Neural cell (in vitro differentiated cells): ENCODE results near the gene TMEM171. TPM values are rescaled to one million over a fixed set of nuclear protein-coding genes. Genes with fewer than 3 reads are reported as not detected.

Experiments
- H2AFZ ChIP-seq: fragments of 200-600, 300-800 bp; sonication (generic), shearing (Covaris generic); 2 replicates; pipeline ENCODE4 v1.6.0; 2014; ENCODE audit warnings: low read depth, mild to moderate bottlenecking, antibody characterized with exemption, low read length, moderate library complexity
- H3F3A ChIP-seq: fragments of 200-600 bp; shearing (Covaris generic); 2 replicates; pipeline ENCODE4 v1.6.1; 2016; ENCODE audit warnings: mild to moderate bottlenecking, moderate library complexity, mixed read lengths, antibody characterized with exemption, low read length; ENCODE audit not compliant: insufficient read depth, poor library complexity, severe bottlenecking
- H3K27ac ChIP-seq: fragments of 200-600, 300-800 bp; sonication (generic), shearing (Covaris generic); 2 replicates; pipeline ENCODE4 v1.5.1; 2014; ENCODE audit warnings: mild to moderate bottlenecking, low read length, moderate library complexity
- H3K27me3 ChIP-seq: fragments of 300-800, 200-600 bp; sonication (generic), shearing (Covaris generic); 2 replicates; pipeline ENCODE4 v1.6.0; 2014; ENCODE audit warnings: mild to moderate bottlenecking, low read depth, low read length, moderate library complexity; ENCODE audit not compliant: insufficient read depth
- H3K36me3 ChIP-seq: fragments of 300-800, 200-600 bp; sonication (generic), shearing (Covaris generic); 2 replicates; pipeline ENCODE4 v1.5.1; 2014; ENCODE audit warnings: mild to moderate bottlenecking, antibody characterized with exemption, low read length, moderate library complexity; ENCODE audit not compliant: insufficient read depth
- H3K4me2 ChIP-seq: fragments of 300-800, 200-600 bp; sonication (generic), shearing (Covaris generic); 2 replicates; pipeline ENCODE4 v1.6.0; 2014; ENCODE audit warnings: mild to moderate bottlenecking, low read length
- H3K4me3 ChIP-seq: fragments of 300-800, 200-600 bp; sonication (generic), shearing (Covaris generic); 2 replicates; pipeline ENCODE4 v1.5.1; 2014; ENCODE audit warnings: mild to moderate bottlenecking, low read length, moderate library complexity
- H3K79me2 ChIP-seq: fragments of 200-600 bp; shearing (Covaris generic); replicated peaks from 2 replicates; pipeline ENCODE4 v1.6.0; 2014; ENCODE audit warnings: mild to moderate bottlenecking, low read length, moderate library complexity; ENCODE audit not compliant: insufficient read depth
- H3K9ac ChIP-seq: fragments of 300-800, 200-600 bp; sonication (generic), shearing (Covaris generic); 2 replicates; pipeline ENCODE4 v1.6.1; 2016; ENCODE audit warnings: mild to moderate bottlenecking, low read length, mixed read lengths
- H3K9me2 ChIP-seq: fragments of 200-600 bp; shearing (Covaris generic); 2 replicates; pipeline ENCODE4 v1.6.1; 2016; ENCODE audit warnings: mild to moderate bottlenecking, low read length, mixed read lengths; ENCODE audit not compliant: insufficient read depth
- H3K9me3 ChIP-seq: fragments of 200-600, 300-800 bp; sonication (generic), shearing (Covaris generic); 2 replicates; pipeline ENCODE4 v1.6.1; 2016; ENCODE audit warnings: mild to moderate bottlenecking, mixed run types, low read length, moderate library complexity, mixed read lengths
- H4K20me1 ChIP-seq: fragments of 200-600 bp; shearing (Covaris generic); 2 replicates; pipeline ENCODE4 v1.6.1; 2016; ENCODE audit warnings: mild to moderate bottlenecking, mixed run types; ENCODE audit not compliant: insufficient read depth
- EP300 ChIP-seq: fragments of 450-650 bp; conservative IDR thresholded peaks from 2 replicates; pipeline ENCODE4 v1.6.1; 2014; ENCODE audit warnings: antibody characterized with exemption, mild to moderate bottlenecking, moderate library complexity; ENCODE audit not compliant: poor library complexity, severe bottlenecking
- MXI1 ChIP-seq: fragments of 450-650 bp; conservative IDR thresholded peaks from 2 replicates; pipeline ENCODE4 v1.6.1; 2014; ENCODE audit warnings: antibody characterized with exemption, mild to moderate bottlenecking; ENCODE audit not compliant: poor library complexity, severe bottlenecking
- RAD21 ChIP-seq: fragments of 450-650 bp; conservative IDR thresholded peaks from 2 replicates; pipeline ENCODE4 v1.6.1; 2014; ENCODE audit warnings: antibody characterized with exemption, mild to moderate bottlenecking, moderate library complexity
- SMC3 ChIP-seq: fragments of 450-650 bp; conservative IDR thresholded peaks from 2 replicates; pipeline ENCODE4 v1.6.1; 2014; ENCODE audit warnings: antibody characterized with exemption, mild to moderate bottlenecking, moderate library complexity; ENCODE audit not compliant: poor library complexity
- TAF1 ChIP-seq: IDR thresholded peaks from 2 replicates; pipeline ENCODE4 v1.6.1; 2012; ENCODE audit warnings: low read depth
- polyA plus RNA-seq: library from polyadenylated mRNA; depleted of rRNA; stranded (reverse); fragments of >200 nt; gene quantifications from 2 replicates; pipeline ENCODE4 v1.2.3, GENCODE V29; 2014
- TF ChIP-seq, protein P1 (sequence below): IDR thresholded peaks from 2 replicates; pipeline ENCODE4 v1.6.1; 2012; ENCODE audit warnings: borderline replicate concordance
- TF ChIP-seq, protein P2 (sequence below): fragments of 450-650 bp; IDR thresholded peaks from 2 replicates; pipeline ENCODE4 v1.5.1; 2014; ENCODE audit warnings: antibody characterized with exemption, mild to moderate bottlenecking, moderate library complexity; ENCODE audit not compliant: poor library complexity, severe bottlenecking

Gene TMEM171
- polyA plus RNA-seq, 1 donor from 2014 or later, result not detected

DNA sequence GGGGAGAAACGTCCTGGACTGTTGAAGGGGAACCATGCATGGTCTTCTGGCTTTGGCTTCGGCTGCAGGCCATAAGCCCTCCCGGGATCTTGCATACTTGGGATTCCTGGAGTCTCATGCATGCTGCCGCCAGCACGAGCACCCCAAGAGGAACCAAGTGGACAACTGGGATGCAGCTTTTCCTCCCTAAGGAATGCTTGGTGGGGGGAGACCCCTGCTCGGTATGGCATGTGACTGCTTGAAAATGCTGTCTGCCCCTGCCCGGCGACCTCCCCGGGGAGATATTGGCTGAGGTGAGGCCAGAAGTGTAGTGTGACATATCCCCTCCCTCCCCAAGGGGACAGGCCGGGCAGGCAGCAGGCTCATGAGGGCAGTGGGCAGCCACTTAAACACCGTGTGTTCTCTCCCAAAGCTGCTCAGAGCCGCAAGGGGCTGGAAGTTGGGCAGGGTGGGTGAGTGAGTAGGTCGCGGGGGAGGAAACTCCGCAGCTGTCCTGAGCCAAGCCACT lies 15.7 kb downstream of the TMEM171 start:
- Histone ChIP-seq H3K4me3 (no peak overlapping the region), H2AFZ (no peak overlapping the region), H3K9ac (no peak overlapping the region), H3K36me3 (no peaks in the 10 kb centered on the region), H3K4me2 (no peak overlapping the region), H3K27me3 (no peaks in the 10 kb centered on the region), H3K9me3 (no peaks in the 10 kb centered on the region), H3K27ac (no peak overlapping the region), H3K9me2 (no peaks in the 10 kb centered on the region), H4K20me1 (no peaks in the 10 kb centered on the region), H3K79me2 (no peaks in the 10 kb centered on the region), H3F3A (no peaks in the 10 kb centered on the region)
- no peak for TF ChIP-seq EP300
- TF ChIP-seq, protein P1, sequence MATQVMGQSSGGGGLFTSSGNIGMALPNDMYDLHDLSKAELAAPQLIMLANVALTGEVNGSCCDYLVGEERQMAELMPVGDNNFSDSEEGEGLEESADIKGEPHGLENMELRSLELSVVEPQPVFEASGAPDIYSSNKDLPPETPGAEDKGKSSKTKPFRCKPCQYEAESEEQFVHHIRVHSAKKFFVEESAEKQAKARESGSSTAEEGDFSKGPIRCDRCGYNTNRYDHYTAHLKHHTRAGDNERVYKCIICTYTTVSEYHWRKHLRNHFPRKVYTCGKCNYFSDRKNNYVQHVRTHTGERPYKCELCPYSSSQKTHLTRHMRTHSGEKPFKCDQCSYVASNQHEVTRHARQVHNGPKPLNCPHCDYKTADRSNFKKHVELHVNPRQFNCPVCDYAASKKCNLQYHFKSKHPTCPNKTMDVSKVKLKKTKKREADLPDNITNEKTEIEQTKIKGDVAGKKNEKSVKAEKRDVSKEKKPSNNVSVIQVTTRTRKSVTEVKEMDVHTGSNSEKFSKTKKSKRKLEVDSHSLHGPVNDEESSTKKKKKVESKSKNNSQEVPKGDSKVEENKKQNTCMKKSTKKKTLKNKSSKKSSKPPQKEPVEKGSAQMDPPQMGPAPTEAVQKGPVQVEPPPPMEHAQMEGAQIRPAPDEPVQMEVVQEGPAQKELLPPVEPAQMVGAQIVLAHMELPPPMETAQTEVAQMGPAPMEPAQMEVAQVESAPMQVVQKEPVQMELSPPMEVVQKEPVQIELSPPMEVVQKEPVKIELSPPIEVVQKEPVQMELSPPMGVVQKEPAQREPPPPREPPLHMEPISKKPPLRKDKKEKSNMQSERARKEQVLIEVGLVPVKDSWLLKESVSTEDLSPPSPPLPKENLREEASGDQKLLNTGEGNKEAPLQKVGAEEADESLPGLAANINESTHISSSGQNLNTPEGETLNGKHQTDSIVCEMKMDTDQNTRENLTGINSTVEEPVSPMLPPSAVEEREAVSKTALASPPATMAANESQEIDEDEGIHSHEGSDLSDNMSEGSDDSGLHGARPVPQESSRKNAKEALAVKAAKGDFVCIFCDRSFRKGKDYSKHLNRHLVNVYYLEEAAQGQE, result no peak

DNA sequence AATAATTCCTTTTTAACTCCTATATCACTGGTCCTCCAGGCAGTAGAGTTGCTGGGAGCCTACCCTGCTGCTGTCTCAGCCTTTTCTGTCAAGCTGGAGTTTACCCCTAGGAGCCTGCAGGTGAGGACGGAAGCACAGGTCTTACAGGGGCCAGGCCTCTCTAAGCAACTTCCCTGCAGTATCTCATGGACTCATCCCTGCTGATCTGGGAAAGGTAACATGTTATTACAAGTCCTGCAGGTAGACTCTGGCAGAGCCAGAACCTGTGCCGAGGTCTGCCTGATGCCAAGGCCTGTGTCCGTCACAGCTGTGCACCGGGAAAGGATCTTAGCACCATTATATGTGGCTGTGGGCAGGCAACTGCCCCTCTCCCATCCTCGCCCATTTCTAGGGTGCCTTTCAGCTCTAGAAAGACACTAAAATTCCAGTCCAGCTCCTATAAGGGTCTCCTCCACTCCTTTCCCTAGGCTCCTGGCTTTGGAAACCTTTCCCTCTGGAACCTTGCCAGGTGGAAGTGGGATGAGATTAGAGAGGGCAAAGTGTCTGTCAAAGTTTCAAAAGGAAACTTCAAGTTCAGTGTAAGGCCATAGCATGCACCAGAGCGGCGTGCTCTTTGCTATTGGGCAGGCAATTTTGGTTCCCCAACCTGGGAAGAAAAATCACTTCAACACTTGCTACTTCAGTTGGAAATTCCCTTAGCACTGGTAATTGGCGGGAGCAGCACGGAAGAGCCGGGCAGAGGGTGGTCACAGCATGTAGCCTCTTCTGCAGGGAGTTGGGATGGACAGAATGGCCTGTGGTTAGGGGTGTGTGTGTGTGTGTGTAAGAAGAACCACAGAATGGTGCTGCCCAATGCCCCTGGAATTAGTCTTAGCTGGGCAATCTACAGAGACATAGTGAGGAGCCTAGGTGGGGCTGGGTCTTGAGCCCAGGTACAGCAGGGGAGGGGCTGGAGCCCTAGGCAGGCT lies 17.5 kb downstream of the TMEM171 start:
- TF ChIP-seq TAF1 (no peak), SMC3 (no peak), EP300 (no peak), RAD21 (no peak), MXI1 (no peak)
- TF ChIP-seq, protein P2, sequence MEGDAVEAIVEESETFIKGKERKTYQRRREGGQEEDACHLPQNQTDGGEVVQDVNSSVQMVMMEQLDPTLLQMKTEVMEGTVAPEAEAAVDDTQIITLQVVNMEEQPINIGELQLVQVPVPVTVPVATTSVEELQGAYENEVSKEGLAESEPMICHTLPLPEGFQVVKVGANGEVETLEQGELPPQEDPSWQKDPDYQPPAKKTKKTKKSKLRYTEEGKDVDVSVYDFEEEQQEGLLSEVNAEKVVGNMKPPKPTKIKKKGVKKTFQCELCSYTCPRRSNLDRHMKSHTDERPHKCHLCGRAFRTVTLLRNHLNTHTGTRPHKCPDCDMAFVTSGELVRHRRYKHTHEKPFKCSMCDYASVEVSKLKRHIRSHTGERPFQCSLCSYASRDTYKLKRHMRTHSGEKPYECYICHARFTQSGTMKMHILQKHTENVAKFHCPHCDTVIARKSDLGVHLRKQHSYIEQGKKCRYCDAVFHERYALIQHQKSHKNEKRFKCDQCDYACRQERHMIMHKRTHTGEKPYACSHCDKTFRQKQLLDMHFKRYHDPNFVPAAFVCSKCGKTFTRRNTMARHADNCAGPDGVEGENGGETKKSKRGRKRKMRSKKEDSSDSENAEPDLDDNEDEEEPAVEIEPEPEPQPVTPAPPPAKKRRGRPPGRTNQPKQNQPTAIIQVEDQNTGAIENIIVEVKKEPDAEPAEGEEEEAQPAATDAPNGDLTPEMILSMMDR, result no peak
- Histone ChIP-seq H3K36me3 (no peaks in the 10 kb centered on the region), H3K27ac (no peak overlapping the region), H3K9me3 (no peaks in the 10 kb centered on the region), H3K4me3 (no peak overlapping the region), H3K9me2 (no peaks in the 10 kb centered on the region), H3K27me3 (no peaks in the 10 kb centered on the region), H3F3A (no peaks in the 10 kb centered on the region), H3K79me2 (no peaks in the 10 kb centered on the region), H2AFZ (no peak overlapping the region), H3K4me2 (no peak overlapping the region), H4K20me1 (no peaks in the 10 kb centered on the region), H3K9ac (no peak overlapping the region)

DNA sequence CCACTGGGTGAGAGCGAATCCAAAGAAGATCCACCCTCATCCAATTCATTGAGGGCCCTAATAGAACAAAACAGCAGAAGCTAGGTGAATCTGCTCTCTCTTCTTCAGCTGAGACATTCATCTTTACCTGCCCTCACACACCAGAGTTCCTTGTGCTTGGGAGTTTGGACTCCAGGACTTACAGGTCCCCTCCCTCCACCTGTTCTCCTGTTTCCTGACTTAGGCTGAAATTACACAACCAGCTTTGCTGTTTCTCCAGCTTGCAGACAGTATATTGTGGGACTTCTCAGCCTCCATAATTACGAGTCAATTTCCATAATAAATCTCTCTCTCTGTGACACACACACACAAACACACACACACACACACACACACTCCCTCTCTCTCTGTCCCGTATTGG lies 19.1 kb downstream of the TMEM171 start:
- H3K27ac ChIP-seq, result no peak overlapping the region
- no peak for TF ChIP-seq MXI1

More for the DNA sequence above, 19.1 kb downstream of the TMEM171 start:
- Histone ChIP-seq H4K20me1 (no peaks in the 10 kb centered on the region), H3F3A (no peaks in the 10 kb centered on the region), H3K27me3 (no peaks in the 10 kb centered on the region), H3K4me2 (no peak overlapping the region), H2AFZ (no peak overlapping the region), H3K9ac (no peak overlapping the region), H3K79me2 (no peaks in the 10 kb centered on the region), H3K9me2 (no peaks in the 10 kb centered on the region), H3K9me3 (no peaks in the 10 kb centered on the region), H3K36me3 (no peaks in the 10 kb centered on the region), H3K4me3 (no peak overlapping the region)
